SIG-M5 (cell line): Measurements from ENCODE around the gene GALT.

Experiments
- DNase-seq: peaks from one replicate; lab custom pipeline; 2025; lab: John Stamatoyannopoulos, UW

GALT gene

DNA sequence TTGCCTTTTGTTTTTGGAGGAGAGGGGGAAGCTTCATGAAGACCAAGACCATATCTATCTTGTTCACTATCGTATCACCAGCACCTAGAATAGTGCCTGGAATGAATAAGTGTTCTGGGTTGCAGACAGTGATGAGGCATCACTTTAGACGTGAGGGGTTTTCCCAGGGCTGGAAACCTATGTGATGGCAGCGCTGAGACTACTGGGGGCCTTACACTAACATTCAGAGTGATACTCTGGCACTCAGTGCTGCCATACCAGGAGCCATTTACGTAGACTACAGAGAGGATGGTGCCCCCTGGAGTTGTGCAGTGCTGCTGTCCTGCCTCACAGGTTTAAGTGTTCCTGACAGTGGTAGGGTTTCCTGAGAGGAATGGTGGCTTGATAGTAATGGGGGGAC is 37.7 kb downstream of the GALT start:
- DNase-seq: no peak

DNA sequence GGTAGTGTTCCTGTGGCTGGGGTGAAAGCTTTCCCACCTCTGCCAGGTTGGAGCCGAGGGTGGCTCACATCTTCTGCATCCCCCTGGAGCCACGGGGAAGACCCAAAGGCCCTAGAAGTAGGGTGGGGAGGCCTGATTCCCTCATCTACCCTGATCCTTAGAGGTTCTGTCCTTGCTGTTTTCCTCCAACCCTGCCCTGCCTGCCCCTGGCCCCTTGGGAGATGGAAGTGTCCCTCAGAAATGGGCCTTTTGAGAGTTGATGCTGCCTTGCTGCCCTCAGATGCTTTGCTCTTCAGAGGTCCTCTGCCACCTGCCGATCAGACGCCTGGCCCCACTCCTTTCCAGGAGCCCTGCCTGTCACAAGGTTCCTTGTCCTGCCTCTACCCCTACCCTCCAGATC is 38.3 kb downstream of the GALT start:
- no peak for DNase-seq

DNA sequence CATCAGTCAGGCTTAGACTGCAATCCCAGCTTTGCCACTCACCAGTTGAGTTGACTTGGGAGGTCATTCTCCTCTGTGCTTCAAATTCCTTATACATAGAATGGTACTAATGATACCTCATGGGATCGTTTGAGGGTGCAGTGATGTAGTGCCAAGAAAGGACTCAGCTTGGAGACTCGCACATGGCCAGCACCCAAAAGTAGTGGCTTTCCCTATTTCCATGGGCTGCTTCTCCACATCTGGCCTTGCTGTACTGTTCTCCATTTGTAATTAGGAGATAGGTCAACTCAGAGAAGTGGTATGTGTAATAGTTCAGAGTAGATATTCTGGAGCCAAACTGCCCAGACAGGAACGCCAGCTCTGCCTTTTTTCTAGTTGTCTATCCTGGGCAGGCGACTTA is 39.1 kb downstream of the GALT start:
- no peak for DNase-seq

DNA sequence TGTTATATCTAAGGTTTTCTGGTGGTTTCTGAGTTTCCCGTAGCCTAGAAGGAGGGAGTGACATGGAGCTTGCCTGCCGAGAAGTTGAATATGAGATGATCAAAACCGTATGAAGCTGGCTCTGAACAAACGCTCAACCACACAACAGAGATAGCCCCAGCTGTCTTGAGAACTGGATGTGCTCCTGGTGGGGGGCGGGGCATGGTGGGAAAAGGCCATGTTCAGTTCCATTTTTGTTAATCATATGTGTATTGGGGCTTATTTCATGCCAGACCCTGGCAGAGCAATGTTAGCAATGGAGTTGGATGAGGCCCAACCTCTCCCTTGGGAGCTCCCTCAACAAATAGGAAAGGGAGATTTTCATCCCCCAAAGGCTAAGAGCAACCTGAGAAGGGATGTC is 39.8 kb downstream of the GALT start:
- no peak for DNase-seq

DNA sequence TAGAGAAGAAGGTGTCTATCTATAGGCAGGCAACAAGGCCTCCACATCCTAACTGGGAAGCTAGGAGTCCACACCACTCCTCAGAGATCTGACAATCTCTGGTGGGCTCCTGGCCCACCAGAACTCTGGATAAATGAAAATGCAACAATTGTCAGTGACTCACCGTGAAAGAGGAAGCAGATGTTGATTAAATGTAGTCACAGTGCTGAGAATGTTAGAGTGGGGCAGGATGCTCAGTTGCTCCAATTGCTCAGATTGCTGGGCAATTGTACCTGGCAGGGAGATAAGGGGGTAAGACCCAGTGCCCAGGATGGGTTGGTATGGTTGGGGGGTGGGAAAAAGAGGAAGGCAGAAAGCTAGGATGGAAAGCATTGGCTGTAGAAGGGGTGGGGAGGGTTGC is 40.3 kb downstream of the GALT start:
- no peak for DNase-seq

DNA sequence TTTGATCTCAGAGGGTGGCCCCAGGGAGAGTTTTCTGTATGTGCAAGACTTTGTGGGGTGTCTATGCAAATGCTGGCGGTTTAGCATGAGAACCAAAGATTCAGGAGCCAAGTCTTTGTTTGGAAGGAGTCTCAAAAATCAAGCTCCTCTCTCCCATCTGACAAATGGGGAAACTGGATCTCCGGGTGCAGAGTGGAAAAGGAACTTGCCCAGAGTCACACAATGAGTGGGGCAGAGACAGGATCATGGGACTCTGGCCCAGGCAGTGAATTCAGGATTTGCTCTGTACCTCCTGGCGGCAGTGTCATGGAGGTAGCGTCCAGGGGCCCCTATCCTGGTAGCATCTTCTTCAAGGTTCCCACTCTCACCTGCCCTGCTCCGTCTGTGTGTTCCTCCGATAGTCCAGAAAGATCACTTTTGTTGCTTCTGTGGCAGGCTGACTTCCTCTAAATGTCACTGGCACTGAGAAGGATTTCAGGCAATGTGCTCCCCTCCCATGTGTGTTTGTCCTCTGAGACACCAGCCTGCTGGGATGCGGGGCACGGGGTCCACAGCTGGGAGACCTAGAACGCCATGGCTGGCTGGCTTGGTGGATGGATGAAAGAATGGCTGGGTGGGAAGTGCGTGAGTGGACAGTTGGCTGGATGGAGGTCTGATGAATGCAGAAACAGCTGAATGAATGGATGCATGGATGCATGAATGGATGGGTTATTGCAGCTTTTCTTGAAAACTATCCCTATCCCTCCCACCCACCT is 41.0 kb downstream of the GALT start:
- no peak for DNase-seq

DNA sequence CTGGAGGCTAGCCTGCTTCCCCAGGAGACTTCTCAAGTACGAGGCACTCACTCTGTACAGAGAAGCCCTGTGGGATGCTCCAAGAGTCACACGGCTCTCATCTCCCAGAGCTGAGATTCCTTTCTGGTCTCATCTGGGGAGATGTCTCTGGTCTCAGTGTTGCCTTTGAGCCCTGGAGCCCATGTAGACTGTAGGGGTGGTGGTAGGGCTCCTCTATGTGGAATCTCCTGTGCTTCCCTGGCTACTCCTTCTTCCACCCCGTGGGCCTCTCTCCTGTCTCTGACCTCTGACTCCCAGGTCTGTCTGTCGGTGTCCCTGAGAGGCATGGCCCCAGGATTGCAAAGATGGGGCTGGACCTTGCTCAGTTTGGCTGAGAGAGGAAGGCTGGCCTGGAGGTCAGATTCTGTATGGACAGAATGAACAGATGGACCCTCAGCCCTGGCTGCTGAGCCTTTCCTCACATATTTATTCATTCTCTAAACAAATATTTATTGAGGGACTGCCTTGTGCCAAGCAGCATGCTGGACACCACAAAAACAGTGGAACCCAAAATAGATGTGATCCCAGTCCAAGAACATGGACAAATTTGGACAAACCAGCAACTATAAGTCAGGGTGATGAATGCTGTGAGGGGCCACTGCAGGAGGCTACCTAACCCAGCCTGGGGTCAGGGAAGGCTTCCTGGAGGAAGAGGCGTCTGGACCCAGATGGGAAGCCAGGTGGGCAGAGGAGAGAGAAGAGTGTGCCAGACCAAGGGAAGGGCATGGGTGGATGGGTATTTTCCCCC is 42.0 kb downstream of the GALT start:
- no peak for DNase-seq

DNA sequence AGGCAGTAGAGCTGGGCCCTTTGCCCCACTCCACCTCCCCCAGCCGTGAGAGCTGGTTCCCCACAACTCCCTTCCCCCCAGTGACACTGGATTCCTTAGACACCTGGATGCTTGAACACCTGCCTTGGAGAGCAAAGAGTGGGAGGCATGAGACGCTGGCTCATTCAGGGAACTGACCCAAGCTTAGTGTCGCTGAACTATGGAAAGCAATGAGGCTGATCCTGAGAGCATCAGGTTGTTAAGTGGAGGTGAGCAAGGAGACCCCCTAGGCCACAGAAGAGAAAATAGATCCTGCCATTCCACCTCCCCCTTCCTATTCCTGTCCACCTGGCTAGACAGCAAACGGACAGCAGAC is 42.6 kb downstream of the GALT start:
- DNase-seq: no peak

DNA sequence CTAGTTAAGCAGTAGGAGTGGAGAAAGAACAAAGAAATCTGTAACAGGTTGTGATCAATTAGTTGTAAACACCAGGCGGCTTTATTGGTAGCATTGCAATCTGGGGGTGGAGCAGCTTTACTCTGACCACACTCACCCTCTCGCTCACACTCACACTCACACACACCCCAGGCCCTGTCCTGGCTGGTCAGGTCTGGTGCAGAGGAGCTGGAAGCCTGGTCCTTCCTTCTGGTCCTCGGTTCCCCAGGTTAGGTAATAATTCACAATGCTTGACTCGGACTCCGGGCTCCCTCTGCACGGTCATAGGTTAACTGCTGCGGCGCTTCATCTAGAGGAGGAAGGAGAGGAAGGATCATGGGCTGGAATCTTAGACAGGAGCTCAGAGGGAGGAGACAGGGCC is 43.0 kb downstream of the GALT start:
- no peak for DNase-seq

DNA sequence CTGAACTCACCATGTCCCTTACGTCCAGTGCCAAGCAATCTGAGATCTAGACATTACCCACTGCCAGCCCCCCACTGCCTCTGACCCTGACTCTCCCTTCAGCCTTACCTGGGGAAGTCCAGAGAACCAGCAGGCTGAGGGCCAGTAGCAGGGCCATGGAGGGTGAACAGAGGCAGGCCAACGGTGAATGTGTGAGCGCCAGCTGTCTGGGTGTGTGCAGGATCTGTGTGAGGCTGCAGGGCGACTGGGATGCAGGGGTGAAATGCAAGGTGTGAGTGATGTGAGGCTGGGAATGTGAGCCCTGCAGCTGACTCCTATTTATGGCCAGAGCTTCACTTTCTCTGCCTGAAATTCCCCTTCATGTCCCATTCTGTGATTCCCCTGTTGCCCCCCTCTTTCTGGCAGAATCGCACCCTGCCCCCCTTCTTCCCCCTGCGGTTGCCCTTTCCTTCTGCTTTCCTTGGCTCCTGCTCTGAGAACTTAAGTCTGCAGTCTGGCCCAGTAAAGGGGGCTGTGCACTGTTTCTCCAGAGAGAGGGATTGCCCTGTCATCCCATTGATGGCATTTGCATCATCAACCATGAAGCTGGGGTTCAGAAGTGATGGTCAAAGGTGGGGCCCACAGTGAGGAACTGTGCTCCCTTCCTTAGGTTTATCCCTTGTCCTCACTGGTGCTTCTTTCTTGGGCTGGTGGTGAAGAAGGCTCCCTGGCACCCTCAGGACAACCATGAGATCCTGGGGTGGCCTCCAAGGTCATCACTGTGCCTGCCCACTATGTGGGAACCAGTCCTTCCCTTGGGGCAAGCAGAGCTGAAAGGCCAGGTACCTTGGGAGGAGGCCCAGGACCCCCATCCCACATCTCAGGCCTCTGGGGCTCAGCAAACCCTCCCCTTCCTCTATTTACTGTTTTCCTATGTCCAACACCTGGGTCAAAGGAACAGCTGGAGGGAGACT is 44.8 kb downstream of the GALT start, which contains the start of gene CCL19:
CCL19 (minus strand) TSS at position 294 of the 953 bp plus-strand sequence; CDS start at position 157, 137 bp downstream.
- no peak for DNase-seq

DNA sequence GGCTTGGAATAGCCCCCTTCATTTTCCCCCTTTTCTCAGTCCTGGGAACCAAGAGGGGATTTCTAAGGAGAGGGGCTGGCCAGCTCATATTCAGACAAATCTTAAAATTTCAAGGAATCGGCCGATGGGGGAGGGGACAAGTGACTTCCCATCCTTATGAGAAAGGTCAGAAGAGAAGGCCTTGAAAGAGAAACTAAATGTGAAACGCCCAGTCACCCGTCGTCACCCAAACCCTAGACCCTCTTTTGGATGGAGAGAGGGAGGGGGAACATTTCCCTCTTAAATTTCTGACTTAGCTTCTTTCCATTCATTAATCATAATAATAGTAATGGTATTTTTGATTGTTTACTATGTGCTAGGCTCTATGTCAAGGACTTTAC is 45.5 kb downstream of the GALT start:
- DNase-seq: no peak

DNA sequence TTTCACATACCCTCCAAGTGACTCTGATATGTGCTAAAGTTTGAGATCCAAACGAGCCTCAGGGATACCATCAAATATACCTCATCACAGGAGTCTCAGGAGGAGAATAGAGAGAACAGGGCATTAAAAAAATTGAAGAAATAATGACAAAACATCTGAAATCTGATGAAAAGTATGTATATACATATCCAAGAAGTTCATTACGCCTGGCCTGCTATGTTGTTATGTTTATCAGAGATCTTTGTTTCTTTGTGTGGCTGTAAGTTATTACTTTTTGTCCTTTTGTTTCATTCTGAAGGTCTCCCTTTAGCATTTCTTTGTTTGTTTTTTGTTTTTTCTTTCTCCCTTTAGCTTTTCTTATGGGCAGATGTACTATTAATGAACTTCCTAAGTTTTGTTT is 47.1 kb downstream of the GALT start:
- DNase-seq: no peak

DNA sequence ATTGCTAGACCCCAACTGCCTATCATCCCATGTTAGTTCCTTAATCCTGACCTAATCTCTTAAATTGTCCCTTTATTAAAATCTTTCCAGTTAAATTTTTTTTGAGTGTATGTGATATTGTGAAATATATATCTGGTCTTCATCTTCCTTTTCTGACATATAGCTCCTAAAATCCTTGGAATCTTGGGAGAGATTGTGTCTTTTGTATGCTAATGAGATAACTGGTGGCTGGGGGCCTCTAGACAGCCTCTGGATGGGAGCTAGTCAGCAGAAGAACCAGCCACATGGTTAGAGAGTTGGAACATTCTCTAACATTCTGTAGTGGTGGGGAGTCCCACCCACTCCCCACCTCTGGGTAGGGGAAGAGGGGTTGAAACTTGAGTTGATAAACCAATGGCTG is 48.3 kb downstream of the GALT start:
- no peak for DNase-seq
